ENCODE results near the gene TBC1D32. TPM values are rescaled to one million over a fixed set of nuclear protein-coding genes. Genes with fewer than 3 reads are reported as not detected.
"Not testable (repeated sequence)": the region's sequence is repeated elsewhere in the genome, so short reads cannot be mapped to it uniquely, and the experiment has no call there.

TBC1D32 gene
- 10 to 100 TPM; 13.4 to 49.6 (median 22.6) TPM for total RNA-seq

- 1 to 2% methylated on average over 9 to 52 of the region's 52 CpGs for WGBS, 2 donors (ENCODE audit: low coverage in 1 of 2)
- H3K4me1 ChIP-seq = peaks cover 0 to 9% (median 1%) of the 10 kb centered on the region in 4 donors
- H3K27ac ChIP-seq = peak within 1 kb of the TSS; percentile 85 to 95 (median 90)
- intact Hi-C loops (cut with DNase I; ENCODE audit: low total_unique reads) = no loop called here
- peak; percentile 93 for DNase-seq
- in situ Hi-C loops (cut with MboI; ENCODE audit: low pct_ligation_motif_present in 1 of 4, low pct_unique_long_range_greater_than_20kb in 1 of 4, low sequenced_read_pairs in 3 of 4) = no loop called here
- TF ChIP-seq CTCF (IDR thresholded peaks at IDR 0.05) = peak in 1 of 5 experiments; percentile 36
- TF ChIP-seq POLR2A (IDR thresholded peaks at IDR 0.05) = peak; percentile 57
- TF ChIP-seq POLR2AphosphoS5 (IDR thresholded peaks at IDR 0.05) = peak; percentile 23 to 71 (median 63)
- no peak for TF ChIP-seq EP300 (IDR thresholded peaks at IDR 0.05; ENCODE audit: low read depth)
- no peaks in the 10 kb centered on the region for H3K9me3 ChIP-seq
- H3K36me3 ChIP-seq = no peaks in the 10 kb centered on the region
- no peaks in the 10 kb centered on the region for H3K27me3 ChIP-seq
- peak within 1 kb of the TSS; percentile 22 to 80 (median 62) for H3K4me3 ChIP-seq
Measured at GRCh38 chr6:121334299-121335086, at the start of gene TBC1D32. TBC1D32 (minus strand) TSS chr6:121334480; CDS start chr6:121334430, 50 bp downstream.

- H3K27me3 ChIP-seq = no peaks in the 10 kb centered on the region
- peaks cover 0 to 15% (median 6%) of the 10 kb centered on the region in 4 donors for H3K4me1 ChIP-seq
- H3K27ac ChIP-seq = peak overlapping the region; percentile 62 to 73 (median 64)
- intact Hi-C loops (cut with DNase I; ENCODE audit: low total_unique reads) = no loop called here
- H3K4me3 ChIP-seq = no peak overlapping the region
- DNase-seq = no peak
- in situ Hi-C loops (cut with MboI; ENCODE audit: low pct_ligation_motif_present in 1 of 4, low pct_unique_long_range_greater_than_20kb in 1 of 4, low sequenced_read_pairs in 3 of 4) = loop anchor here in 2 of 4 donors (25.0 kb wide), 1 partner anchor 321 kb away; no protein-coding TSS in a partner anchor
- no peaks in the 10 kb centered on the region for H3K9me3 ChIP-seq
- 23 to 39% methylated on average over 2 of the region's 2 CpGs for WGBS, 2 donors (ENCODE audit: low coverage in 1 of 2)
- no peaks in the 10 kb centered on the region for H3K36me3 ChIP-seq
- no peak for TF ChIP-seq EP300 (IDR thresholded peaks at IDR 0.05; ENCODE audit: low read depth)
- no peak for TF ChIP-seq CTCF (IDR thresholded peaks at IDR 0.05)
- no peak for TF ChIP-seq POLR2AphosphoS5 (IDR thresholded peaks at IDR 0.05)
- no peak for TF ChIP-seq POLR2A (IDR thresholded peaks at IDR 0.05)
Measured at GRCh38 chr6:121383478-121383877, 49.2 kb upstream of the TBC1D32 start.

GRCh38 chr6:121382467-121383121 is 48.3 kb upstream of the TBC1D32 start:
- Histone ChIP-seq H3K27ac (peak overlapping the region; percentile 62 to 73 (median 64)), H3K4me3 (no peak overlapping the region), H3K9me3 (no peaks in the 10 kb centered on the region), H3K36me3 (no peaks in the 10 kb centered on the region), H3K4me1 (peaks cover 0 to 15% (median 6%) of the 10 kb centered on the region in 4 donors), H3K27me3 (no peaks in the 10 kb centered on the region)
- TF ChIP-seq POLR2AphosphoS5 (IDR thresholded peaks at IDR 0.05) (peak in 2 of 3 donors; percentile 39 to 77), CTCF (IDR thresholded peaks at IDR 0.05) (peak in 1 of 5 experiments; percentile 21), POLR2A (IDR thresholded peaks at IDR 0.05) (no peak), EP300 (IDR thresholded peaks at IDR 0.05; ENCODE audit: low read depth) (no peak)
- in situ Hi-C loops (cut with MboI; ENCODE audit: low pct_ligation_motif_present in 1 of 4, low pct_unique_long_range_greater_than_20kb in 1 of 4, low sequenced_read_pairs in 3 of 4) = loop anchor here in 2 of 4 donors (25.0 kb wide), 1 partner anchor 320 kb away; no protein-coding TSS in a partner anchor
- 34 to 43% methylated on average over 3 of the region's 3 CpGs for WGBS, 2 donors (ENCODE audit: low coverage in 1 of 2)
- DNase-seq = peak; percentile 87
- intact Hi-C loops (cut with DNase I; ENCODE audit: low total_unique reads) = no loop called here

- no peak for DNase-seq
- Histone ChIP-seq H3K4me3 (no peak overlapping the region), H3K27ac (no peak overlapping the region), H3K36me3 (no peaks in the 10 kb centered on the region), H3K4me1 (no peaks in the 10 kb centered on the region), H3K9me3 (peaks cover 4 to 7% of the 10 kb centered on the region in 2 donors), H3K27me3 (no peaks in the 10 kb centered on the region)
- TF ChIP-seq EP300 (IDR thresholded peaks at IDR 0.05; ENCODE audit: low read depth) (no peak), POLR2AphosphoS5 (IDR thresholded peaks at IDR 0.05) (no peak), POLR2A (IDR thresholded peaks at IDR 0.05) (no peak), CTCF (IDR thresholded peaks at IDR 0.05) (no peak)
- in situ Hi-C loops (cut with MboI; ENCODE audit: low pct_ligation_motif_present in 1 of 4, low pct_unique_long_range_greater_than_20kb in 1 of 4, low sequenced_read_pairs in 3 of 4) (loop anchor here in 2 of 4 donors (25.0 kb wide), 1 partner anchor 314 kb away; no protein-coding TSS in a partner anchor), intact Hi-C loops (cut with DNase I; ENCODE audit: low total_unique reads) (no loop called here)
- 92 to 100% methylated on average over 1 to 4 of the region's 4 CpGs for WGBS, 2 donors (ENCODE audit: low coverage in 1 of 2)
Measured at GRCh38 chr6:121376411-121376810, 42.1 kb upstream of the TBC1D32 start.

- intact Hi-C loops (cut with DNase I; ENCODE audit: low total_unique reads); H3K27me3 ChIP-seq; H3K27ac ChIP-seq; H3K36me3 ChIP-seq; DNase-seq; in situ Hi-C loops (cut with MboI; ENCODE audit: low pct_ligation_motif_present in 1 of 4, low pct_unique_long_range_greater_than_20kb in 1 of 4, low sequenced_read_pairs in 3 of 4); H3K4me1 ChIP-seq; H3K4me3 ChIP-seq; H3K9me3 ChIP-seq: not testable (repeated sequence)
- 100% methylated on average over 1 of the region's 1 CpG for WGBS, 2 donors (ENCODE audit: low coverage in 1 of 2)
Measured at GRCh38 chr6:121374219-121374618, 39.9 kb upstream of the TBC1D32 start.
